Stomach (tissue), 4 donors: Measurements from ENCODE around the gene BCAP29.

Experiments
- CTCF ChIP-seq, 7 experiments: fragments of 450-650 bp in 4 of 7; fragments of 200-600 bp in 3 of 7; sonication (generic) in 3 of 7; IDR thresholded peaks; one replicate each; pipeline ENCODE4 v1.5.1; 2016 to 2019; ENCODE audit warnings: antibody characterized with exemption in 7 of 7, control low read depth in 2 of 7, mild to moderate bottlenecking in 1 of 7
- EP300 ChIP-seq: sonication (generic); formaldehyde crosslinking; IDR thresholded peaks from one replicate; pipeline ENCODE4 v1.6.1; 2017; ENCODE audit warnings: antibody characterized with exemption
- POLR2A ChIP-seq, 4 donors: fragments of 450-650 bp; IDR thresholded peaks; one replicate each; pipeline ENCODE4 v1.6.1; 2016; ENCODE audit warnings: antibody characterized with exemption in 4 of 4, control low read depth in 2 of 4, mild to moderate bottlenecking in 1 of 4, moderate library complexity in 1 of 4
- POLR2AphosphoS5 ChIP-seq, 3 donors: sonication (generic); formaldehyde crosslinking; IDR thresholded peaks; one replicate each; pipeline ENCODE4 v1.6.1; 2016; ENCODE audit warnings: antibody characterized with exemption in 3 of 3

- no peak for TF ChIP-seq CTCF (IDR thresholded peaks at IDR 0.05)
- TF ChIP-seq POLR2A (IDR thresholded peaks at IDR 0.05): no peak
- no peak for TF ChIP-seq POLR2AphosphoS5 (IDR thresholded peaks at IDR 0.05)
- TF ChIP-seq EP300: no peak
Observed at GRCh38 chr7:107614425-107614824, 34.4 kb downstream of the BCAP29 start.
